ENCODE results near the gene HOXB6.

Gene HOXB6

GRCh38 chr17:48575673-48576478 is 28.9 kb downstream of the HOXB6 start:
- no peak for DNase-seq
- in situ Hi-C loops (cut with HindIII; ENCODE audit: low pct_ligation_motif_present, low pct_unique_long_range_greater_than_20kb, low sequenced_read_pairs): no loop called here

GRCh38 chr17:48575066-48575582 is 29.7 kb downstream of the HOXB6 start:
- no peak for DNase-seq
- in situ Hi-C loops (cut with HindIII; ENCODE audit: low pct_ligation_motif_present, low pct_unique_long_range_greater_than_20kb, low sequenced_read_pairs): no loop called here

DNA sequence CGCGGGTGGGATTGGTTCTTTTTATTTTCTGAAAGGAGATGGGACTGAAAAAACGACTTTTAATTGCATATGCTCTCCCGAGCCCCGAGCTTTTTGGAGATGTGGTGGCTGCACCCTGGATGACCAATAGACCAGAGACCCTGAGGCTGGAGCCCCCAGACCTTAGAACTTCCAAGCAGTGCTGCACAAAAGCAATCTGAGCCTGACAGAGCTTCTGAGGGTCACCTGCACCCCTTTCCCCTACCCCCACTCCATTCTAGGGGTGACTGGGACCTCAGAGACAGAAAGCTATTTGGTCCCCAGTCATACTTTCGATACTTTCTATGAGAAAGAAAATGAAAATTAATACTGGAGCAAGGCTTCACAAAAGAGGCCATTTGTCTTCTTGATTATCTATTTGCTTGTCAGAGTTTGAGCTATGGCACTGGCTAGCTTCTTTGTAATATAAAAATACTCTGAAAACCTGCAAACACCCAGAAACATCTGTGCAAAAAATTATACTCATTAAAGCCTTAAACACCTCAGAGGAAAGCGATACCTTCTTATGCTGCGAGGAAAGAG is 30.2 kb downstream of the HOXB6 start:
- in situ Hi-C loops (cut with HindIII; ENCODE audit: low pct_ligation_motif_present, low pct_unique_long_range_greater_than_20kb, low sequenced_read_pairs): no loop called here
- no peak for DNase-seq

GRCh38 chr17:48571826-48572417 is 32.9 kb downstream of the HOXB6 start:
- DNase-seq: no peak
- in situ Hi-C loops (cut with HindIII; ENCODE audit: low pct_ligation_motif_present, low pct_unique_long_range_greater_than_20kb, low sequenced_read_pairs): no loop called here

DNA sequence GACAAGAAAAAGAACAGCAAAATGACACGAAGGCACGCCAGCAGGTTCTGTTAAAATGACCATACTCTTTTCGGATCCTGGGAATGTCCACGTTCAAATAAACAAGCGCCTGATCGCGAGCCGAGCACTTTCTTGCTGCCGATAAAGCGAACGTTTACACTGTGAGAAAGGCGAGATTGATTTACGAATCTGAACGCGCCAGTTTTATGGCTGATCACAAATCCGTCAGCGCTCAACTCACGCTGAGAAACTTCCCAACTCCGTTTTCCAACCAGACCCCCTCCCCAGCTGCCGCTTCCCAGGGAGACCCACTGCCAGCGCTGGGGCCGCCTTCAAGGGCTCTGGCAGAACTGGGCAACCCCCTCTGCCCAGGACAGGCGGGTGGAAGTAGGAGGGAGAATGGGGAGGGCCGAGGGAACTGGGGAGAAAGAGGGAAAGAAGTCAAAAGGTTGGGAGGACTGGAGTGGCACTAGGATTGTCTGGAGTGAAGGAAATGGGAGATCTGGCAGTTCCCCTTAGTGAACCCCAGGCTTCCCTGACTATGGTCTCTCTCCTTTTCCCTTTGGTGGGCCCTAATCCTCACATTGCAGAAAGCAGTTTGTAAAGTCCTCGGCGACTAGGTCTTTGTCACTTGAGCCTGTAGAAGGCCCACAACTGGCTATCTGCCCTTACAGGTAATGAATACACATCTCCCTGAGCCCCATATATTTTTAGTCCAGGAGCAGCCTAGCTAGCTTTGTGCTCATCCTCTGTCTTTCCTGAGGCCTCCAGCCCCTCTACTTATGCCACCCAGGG is 33.6 kb downstream of the HOXB6 start:
- DNase-seq: no peak
- in situ Hi-C loops (cut with HindIII; ENCODE audit: low pct_ligation_motif_present, low pct_unique_long_range_greater_than_20kb, low sequenced_read_pairs): no loop called here

DNA sequence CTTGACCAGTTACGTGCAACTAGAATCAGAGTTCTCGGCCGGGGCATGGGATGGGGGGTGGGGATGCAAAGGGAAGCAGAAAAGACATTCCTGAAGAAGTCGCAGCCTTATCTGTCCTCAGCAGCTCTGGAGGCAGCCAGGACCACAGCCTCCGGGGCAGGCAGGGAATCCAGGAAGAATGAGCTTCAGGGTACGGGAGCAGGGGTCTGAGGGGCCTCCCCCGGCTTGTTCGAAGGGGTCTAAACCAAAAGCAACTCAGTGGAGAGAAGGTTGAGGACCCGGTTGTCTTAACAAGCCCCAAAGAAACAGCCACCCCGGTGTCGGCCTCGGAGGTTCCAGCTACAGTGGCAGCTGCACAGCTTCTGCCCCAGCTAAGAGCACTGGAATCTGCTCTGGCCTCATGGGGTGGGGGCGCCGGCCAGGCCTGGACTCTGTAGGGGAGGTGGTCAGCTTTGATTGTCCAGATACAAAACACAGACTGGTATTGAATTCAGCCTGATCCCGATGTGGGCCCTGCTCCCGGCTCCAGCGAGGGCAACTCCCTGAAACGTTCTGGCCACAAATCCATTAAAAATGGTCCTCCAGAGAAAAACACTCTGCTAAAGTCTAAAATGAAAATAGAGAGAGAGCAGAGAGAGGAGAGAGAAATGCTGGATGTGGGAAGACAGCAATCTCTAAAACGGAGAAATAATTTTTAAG is 34.3 kb downstream of the HOXB6 start:
- DNase-seq: no peak
- in situ Hi-C loops (cut with HindIII; ENCODE audit: low pct_ligation_motif_present, low pct_unique_long_range_greater_than_20kb, low sequenced_read_pairs): no loop called here

DNA sequence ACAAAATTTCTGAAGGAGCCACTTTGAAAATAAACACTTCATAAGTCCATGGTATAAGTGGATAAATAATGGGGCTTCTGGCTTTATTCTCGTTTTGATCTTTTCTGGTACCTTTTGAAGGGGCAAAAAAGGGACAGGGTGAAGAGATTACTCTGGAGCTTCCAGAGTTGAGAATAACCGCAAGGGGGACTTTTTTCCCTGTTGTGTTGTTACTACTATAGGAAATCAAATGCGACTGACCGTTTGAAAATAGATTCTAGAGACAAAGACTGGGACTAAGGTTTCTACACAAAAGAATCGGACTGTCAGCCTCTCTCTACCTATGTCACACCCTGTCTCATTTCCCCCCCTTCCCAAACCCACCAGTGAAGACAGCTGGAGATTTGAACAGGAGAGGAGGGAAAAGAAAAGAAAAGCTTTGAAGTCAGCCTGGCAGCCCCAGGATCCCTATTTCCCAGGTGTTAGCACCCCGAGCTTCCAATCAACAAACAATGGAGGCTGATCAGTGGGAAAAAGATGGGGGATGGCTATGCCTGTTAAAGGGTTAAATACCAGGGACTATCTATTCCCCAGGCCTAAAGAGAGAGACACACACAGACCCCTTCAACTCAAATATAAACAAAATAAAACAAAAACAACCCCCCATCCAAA is 35.0 kb downstream of the HOXB6 start:
- no peak for DNase-seq
- in situ Hi-C loops (cut with HindIII; ENCODE audit: low pct_ligation_motif_present, low pct_unique_long_range_greater_than_20kb, low sequenced_read_pairs): no loop called here

DNA sequence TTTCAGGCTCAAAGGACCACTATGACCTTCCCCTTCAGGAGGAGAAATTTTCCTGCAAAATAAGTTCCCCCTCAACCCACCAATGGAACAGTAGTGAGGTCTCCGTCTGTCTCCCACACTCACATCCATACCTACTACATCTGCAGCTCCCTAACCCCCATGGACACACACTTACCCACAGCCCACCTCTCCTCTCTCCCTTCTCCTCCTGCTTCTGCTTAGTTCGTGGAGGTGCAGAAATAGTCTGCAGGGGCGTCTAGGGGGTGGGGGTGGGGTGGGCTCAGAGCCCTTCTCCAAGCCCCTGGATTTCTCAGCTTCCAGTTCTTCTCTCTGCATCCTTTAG is 35.6 kb downstream of the HOXB6 start:
- in situ Hi-C loops (cut with HindIII; ENCODE audit: low pct_ligation_motif_present, low pct_unique_long_range_greater_than_20kb, low sequenced_read_pairs): no loop called here
- no peak for DNase-seq

- no peak for DNase-seq
- in situ Hi-C loops (cut with HindIII; ENCODE audit: low pct_ligation_motif_present, low pct_unique_long_range_greater_than_20kb, low sequenced_read_pairs): no loop called here
Observed at GRCh38 chr17:48568499-48569239, 36.1 kb downstream of the HOXB6 start.

DNA sequence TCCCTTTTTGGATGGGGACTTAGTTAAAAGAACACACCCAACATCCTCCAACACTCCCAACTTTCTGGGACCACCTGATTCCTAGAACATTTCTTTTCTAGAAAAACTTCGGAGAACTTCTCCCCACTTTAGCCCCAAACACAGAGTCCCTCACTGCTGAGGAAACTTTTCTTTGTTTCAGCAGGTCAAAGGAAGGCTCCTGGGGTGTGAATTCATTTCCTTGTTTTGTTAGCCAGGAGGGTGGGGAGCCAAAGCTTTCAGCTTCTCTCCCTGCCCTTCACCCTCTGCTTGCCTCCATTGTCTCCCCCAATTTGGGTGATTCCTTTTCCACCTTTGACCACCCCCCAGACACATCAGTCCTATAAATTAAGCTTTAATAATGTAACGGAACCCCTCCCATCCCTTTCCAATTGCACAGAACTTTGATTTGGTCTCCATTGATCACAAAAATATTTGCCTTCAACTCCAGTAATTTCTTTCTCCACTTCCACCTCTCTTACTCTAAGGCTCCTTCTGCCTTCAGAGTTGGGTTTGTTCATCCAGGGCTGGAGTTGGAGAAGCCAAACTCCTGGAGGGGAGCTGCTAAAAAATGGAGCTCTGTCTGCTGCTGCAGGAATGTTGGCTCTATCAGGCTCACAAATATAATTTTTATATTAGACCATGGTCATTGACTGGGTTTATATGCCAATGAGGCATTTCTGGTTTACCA is 37.0 kb downstream of the HOXB6 start:
- DNase-seq: no peak
- in situ Hi-C loops (cut with HindIII; ENCODE audit: low pct_ligation_motif_present, low pct_unique_long_range_greater_than_20kb, low sequenced_read_pairs): no loop called here

DNA sequence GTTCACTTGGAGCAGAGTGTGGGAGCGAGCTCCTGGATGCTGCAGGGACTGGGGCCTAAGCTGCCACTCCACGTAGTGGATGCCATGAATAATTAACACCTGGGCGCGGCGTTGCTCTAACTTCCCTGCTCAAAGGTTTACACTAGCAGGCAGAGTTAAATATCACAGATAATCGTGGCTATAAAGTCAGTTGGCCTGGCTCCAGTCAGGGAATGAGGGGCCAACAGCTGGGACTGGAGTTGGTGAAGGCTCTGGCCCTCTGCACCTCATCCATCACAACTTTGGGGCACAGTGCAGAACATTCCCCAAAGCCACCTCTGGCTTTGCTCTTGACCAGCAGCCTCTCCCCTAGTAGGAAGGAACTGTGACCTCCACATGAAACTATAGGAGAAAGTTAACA is 37.6 kb downstream of the HOXB6 start:
- DNase-seq: no peak
- in situ Hi-C loops (cut with HindIII; ENCODE audit: low pct_ligation_motif_present, low pct_unique_long_range_greater_than_20kb, low sequenced_read_pairs): no loop called here

DNA sequence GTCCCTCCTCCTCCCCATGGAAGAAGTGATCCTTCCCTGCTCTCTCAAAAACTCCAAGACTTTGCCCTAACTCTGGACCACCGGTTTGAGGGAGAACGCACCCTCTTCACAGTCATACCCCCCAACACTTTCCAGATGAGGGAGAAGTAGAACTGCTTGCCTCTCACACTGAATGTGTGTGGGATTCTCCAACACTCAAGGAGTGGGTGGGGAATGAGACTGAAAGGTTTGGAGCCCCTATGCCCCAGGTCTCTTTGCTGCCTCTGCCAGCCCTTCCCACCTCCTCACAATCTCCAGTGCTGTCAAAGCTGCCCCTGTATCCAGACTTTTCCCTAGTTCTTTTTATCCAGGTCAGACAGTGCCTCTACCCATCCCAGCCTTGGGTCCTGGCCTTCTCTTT is 38.1 kb downstream of the HOXB6 start:
- DNase-seq: no peak
- in situ Hi-C loops (cut with HindIII; ENCODE audit: low pct_ligation_motif_present, low pct_unique_long_range_greater_than_20kb, low sequenced_read_pairs): no loop called here

DNA sequence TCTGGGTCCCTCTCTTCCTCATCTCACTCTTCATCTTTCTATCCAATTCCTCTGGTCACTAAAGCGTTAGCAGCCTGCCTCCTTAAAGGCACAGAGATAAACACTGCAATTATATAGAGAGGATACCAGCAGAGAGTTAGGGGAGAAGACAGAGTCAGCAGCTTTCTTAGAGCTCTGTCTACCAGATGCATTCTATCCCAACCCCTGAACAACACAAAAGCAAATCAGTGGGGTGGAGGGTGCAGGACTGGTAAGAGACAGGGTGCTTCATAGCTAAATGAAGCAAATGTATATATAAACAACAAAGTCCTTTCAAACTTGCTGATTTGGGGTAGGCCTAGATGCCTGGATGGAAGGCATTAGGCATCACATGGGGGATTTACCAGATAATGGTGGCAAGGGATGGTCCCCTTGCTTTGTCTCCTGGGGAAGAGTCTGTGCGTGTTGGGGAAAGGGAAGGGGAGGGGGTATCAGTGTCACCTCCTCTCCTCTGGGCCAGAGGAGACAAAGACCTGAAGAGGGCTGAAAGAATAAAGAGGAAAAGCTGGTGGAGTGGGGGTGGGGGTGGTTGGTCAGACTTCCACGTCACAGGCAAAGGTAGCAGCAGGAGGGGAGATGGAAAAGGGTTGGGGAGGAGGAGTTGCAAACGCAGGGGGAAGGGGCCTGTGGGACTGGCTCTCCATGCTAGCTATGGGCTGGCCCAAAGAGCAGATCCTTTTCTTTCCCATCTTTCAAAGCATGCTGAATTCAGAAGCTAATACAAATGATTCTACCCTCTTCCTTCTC is 38.7 kb downstream of the HOXB6 start:
- no peak for DNase-seq
- in situ Hi-C loops (cut with HindIII; ENCODE audit: low pct_ligation_motif_present, low pct_unique_long_range_greater_than_20kb, low sequenced_read_pairs): no loop called here

GRCh38 chr17:48565022-48565554 is 39.7 kb downstream of the HOXB6 start:
- no peak for DNase-seq
- in situ Hi-C loops (cut with HindIII; ENCODE audit: low pct_ligation_motif_present, low pct_unique_long_range_greater_than_20kb, low sequenced_read_pairs): no loop called here

- no peak for DNase-seq
- in situ Hi-C loops (cut with HindIII; ENCODE audit: low pct_ligation_motif_present, low pct_unique_long_range_greater_than_20kb, low sequenced_read_pairs): no loop called here
Observed at GRCh38 chr17:48564188-48565021, 40.4 kb downstream of the HOXB6 start.
